Activated gamma-delta T cell (primary cell): Measurements from ENCODE around the gene EIF3M.
"Not testable (repeated sequence)": the region's sequence is repeated elsewhere in the genome, so short reads cannot be mapped to it uniquely, and the experiment has no call there.

Experiments used
- DNase-seq: peaks from one replicate; lab custom pipeline; 2025; lab: John Stamatoyannopoulos, UW

The EIF3M gene

GRCh38 chr11:32596114-32596513 lies 12.5 kb downstream of the EIF3M start:
- DNase-seq, result not testable (repeated sequence)

- no peak for DNase-seq
Measured at GRCh38 chr11:32597921-32598320, 14.3 kb downstream of the EIF3M start.

- DNase-seq, result no peak
Measured at GRCh38 chr11:32602657-32603415, 19.2 kb downstream of the EIF3M start.

- DNase-seq, result no peak
Measured at GRCh38 chr11:32606220-32606619, 22.6 kb downstream of the EIF3M start.

- DNase-seq, result not testable (repeated sequence)
Measured at GRCh38 chr11:32608826-32609225, 25.2 kb downstream of the EIF3M start.

GRCh38 chr11:32610797-32611352 lies 27.2 kb downstream of the EIF3M start:
- DNase-seq, result no peak

GRCh38 chr11:32613500-32614151 lies 30.0 kb downstream of the EIF3M start:
- no peak for DNase-seq

- no peak for DNase-seq
Measured at GRCh38 chr11:32615422-32615821, 31.8 kb downstream of the EIF3M start.

- DNase-seq, result no peak
Measured at GRCh38 chr11:32616903-32617302, 33.3 kb downstream of the EIF3M start.

GRCh38 chr11:32630844-32631243 lies 47.2 kb downstream of the EIF3M start:
- DNase-seq, result no peak

GRCh38 chr11:32635819-32636218 lies 52.2 kb downstream of the EIF3M start:
- DNase-seq, result no peak

- no peak for DNase-seq
Measured at GRCh38 chr11:32641361-32641760, 57.7 kb downstream of the EIF3M start.

- DNase-seq, result no peak
Measured at GRCh38 chr11:32643526-32643925, 59.9 kb downstream of the EIF3M start.
